AG04450 (cell line): ENCODE data around the gene PRSS27. TPM values are rescaled to one million over a fixed set of nuclear protein-coding genes. Genes with fewer than 3 reads are reported as not detected.

Experiments
- CTCF ChIA-PET: fragments of 300-600, 350-600 bp; formaldehyde crosslinking; extraction: SDS; loops from one replicate; lab custom pipeline; 2022; ENCODE audit warnings: antibody characterized with exemption, inconsistent platforms; lab: Charles Lee
- POLR2A ChIA-PET: fragments of 350-600 bp; formaldehyde crosslinking; extraction: SDS; loops from one replicate; lab custom pipeline; 2021; ENCODE audit warnings: antibody characterized with exemption, inconsistent platforms; lab: Yijun Ruan, JAX
- DNase-seq: peaks from one replicate; pipeline ENCODE4 v3.0.0-alpha.2; 2011; ENCODE audit warnings: low read depth, low spot score
- H3K27ac ChIP-seq: one replicate; pipeline ENCODE4 v1.5.1; 2012; ENCODE audit warnings: low read depth, low read length, control low read depth
- H3K27me3 ChIP-seq: one replicate; pipeline ENCODE4 v1.6.0; 2012; ENCODE audit warnings: low read length; ENCODE audit not compliant: control insufficient read depth, insufficient read depth
- H3K4me3 ChIP-seq: 2 replicates; pipeline ENCODE4 v1.5.1; 2011; ENCODE audit warnings: mild to moderate bottlenecking, low read depth, low read length, control low read depth
- H3K9me3 ChIP-seq: 2 replicates; pipeline ENCODE4 v1.5.1; 2012; ENCODE audit warnings: low read length; ENCODE audit not compliant: control insufficient read depth, insufficient read depth
- polyA plus RNA-seq: library from polyadenylated mRNA; depleted of rRNA; stranded (reverse); fragments of >200 nt; gene quantifications from 2 replicates; pipeline ENCODE4 v1.2.3, GENCODE V29; 2011
- TF ChIP-seq, protein P1 (sequence below): IDR thresholded peaks from 2 replicates; pipeline ENCODE4 v1.5.1; 2011; ENCODE audit warnings: low read depth, low read length, control low read depth, inconsistent platforms

PRSS27 gene
- polyA plus RNA-seq, 1 experiment: 0.32 TPM

DNA sequence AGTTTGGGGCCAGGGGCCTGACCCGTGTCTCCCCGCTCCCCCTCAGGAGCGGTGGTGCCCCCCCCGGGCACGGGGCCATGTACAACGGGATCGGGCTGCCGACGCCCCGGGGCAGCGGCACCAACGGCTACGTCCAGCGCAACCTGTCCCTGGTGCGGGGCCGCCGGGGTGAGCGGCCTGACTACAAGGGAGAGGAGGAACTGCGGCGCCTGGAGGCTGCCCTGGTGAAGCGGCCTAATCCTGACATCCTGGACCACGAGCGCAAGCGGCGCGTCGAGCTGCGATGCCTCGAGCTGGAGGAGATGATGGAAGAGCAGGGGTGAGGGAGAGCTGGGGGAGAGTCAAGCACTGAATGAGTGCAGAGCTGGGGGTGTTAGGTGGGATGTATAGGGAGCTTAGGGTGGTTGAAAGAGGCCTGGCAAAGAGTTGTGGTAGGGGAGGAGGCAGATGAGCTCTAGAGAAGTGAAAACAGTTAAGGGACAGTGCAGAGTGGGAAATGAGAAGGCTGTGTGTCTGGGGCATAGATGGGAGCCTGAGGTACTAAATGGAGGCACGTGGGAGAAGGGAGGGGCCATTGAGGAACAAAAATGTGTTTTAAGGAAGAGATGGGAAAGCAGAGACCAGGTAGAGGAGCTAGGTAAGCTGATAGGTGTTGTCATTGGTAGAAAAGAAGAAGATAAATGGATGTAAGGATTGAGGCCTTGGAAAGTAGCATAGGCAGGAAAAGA is 36.4 kb upstream of the PRSS27 start:
- no peaks in the 10 kb centered on the region for H3K27me3 ChIP-seq
- CTCF ChIA-PET: interaction anchor here (1.1 kb wide), 1 partner anchor 112 kb away, joined by 4 read pairs; no protein-coding TSS in a partner anchor
- no peak overlapping the region for H3K4me3 ChIP-seq
- H3K27ac ChIP-seq: no peak overlapping the region
- POLR2A ChIA-PET: no interaction called here
- DNase-seq: no peak
- TF ChIP-seq, protein P1, sequence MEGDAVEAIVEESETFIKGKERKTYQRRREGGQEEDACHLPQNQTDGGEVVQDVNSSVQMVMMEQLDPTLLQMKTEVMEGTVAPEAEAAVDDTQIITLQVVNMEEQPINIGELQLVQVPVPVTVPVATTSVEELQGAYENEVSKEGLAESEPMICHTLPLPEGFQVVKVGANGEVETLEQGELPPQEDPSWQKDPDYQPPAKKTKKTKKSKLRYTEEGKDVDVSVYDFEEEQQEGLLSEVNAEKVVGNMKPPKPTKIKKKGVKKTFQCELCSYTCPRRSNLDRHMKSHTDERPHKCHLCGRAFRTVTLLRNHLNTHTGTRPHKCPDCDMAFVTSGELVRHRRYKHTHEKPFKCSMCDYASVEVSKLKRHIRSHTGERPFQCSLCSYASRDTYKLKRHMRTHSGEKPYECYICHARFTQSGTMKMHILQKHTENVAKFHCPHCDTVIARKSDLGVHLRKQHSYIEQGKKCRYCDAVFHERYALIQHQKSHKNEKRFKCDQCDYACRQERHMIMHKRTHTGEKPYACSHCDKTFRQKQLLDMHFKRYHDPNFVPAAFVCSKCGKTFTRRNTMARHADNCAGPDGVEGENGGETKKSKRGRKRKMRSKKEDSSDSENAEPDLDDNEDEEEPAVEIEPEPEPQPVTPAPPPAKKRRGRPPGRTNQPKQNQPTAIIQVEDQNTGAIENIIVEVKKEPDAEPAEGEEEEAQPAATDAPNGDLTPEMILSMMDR: no peak
- H3K9me3 ChIP-seq: peaks cover 14% of the 10 kb centered on the region

GRCh38 chr16:2755158-2755557 is 35.1 kb upstream of the PRSS27 start:
- ChIA-PET POLR2A (no interaction called here), CTCF (no interaction called here)
- H3K27me3 ChIP-seq: no peaks in the 10 kb centered on the region
- H3K4me3 ChIP-seq: peak overlapping the region; percentile 91
- no peak for DNase-seq
- TF ChIP-seq, protein P1: no peak
- H3K27ac ChIP-seq: no peak overlapping the region
- peaks cover 14% of the 10 kb centered on the region for H3K9me3 ChIP-seq

- Histone ChIP-seq H3K9me3 (peaks cover 14% of the 10 kb centered on the region), H3K27me3 (no peaks in the 10 kb centered on the region), H3K4me3 (peak overlapping the region; percentile 91), H3K27ac (peak overlapping the region; percentile 82)
- ChIA-PET CTCF (interaction anchor here (0.8 to 1.3 kb wide), 2 partner anchors 115 to 174 kb away, joined by 3 to 4 read pairs; no protein-coding TSS in a partner anchor), POLR2A (interaction anchor here (0.9 to 1.9 kb wide), 3 partner anchors 22 to 152 kb away, joined by 3 to 17 read pairs (median 5); partner anchors contain the start of gene ELOB)
- TF ChIP-seq, protein P1: 0 out of 2 replicates have a peak, but pooled peaks have one; percentile 3
- no peak for DNase-seq
These were observed 33.7 kb upstream of the PRSS27 start for GRCh38 chr16:2753733-2754020.

- POLR2A ChIA-PET: interaction anchor here (0.7 to 1.9 kb wide), 8 partner anchors 12 to 153 kb away, joined by 3 to 17 read pairs (median 5); partner anchors contain the start of gene ELOB
- no peaks in the 10 kb centered on the region for H3K27me3 ChIP-seq
- CTCF ChIA-PET: interaction anchor here (0.8 to 1.3 kb wide), 2 partner anchors 115 to 174 kb away, joined by 3 to 4 read pairs; no protein-coding TSS in a partner anchor
- peak overlapping the region; percentile 91 for H3K4me3 ChIP-seq
- TF ChIP-seq, protein P1: no peak
- peak overlapping the region; percentile 99 for H3K27ac ChIP-seq
- peaks cover 14% of the 10 kb centered on the region for H3K9me3 ChIP-seq
- peak; percentile 41 for DNase-seq
These were observed 33.1 kb upstream of the PRSS27 start for GRCh38 chr16:2752850-2753732.
